HepG2 (cell line): ENCODE data around the gene SNX15. TPM values are rescaled to one million over a fixed set of nuclear protein-coding genes. Genes with fewer than 3 reads are reported as not detected.

ENCODE experiments used
- ATF7-NPFF ChIP-seq: sonication (generic); formaldehyde crosslinking; IDR thresholded peaks from 2 replicates; pipeline ENCODE4 v1.8.1; 2023; ENCODE audit warnings: mild to moderate bottlenecking, low read depth, missing genetic modification reagents, moderate library complexity
- CREB1 ChIP-seq, 2 experiments: fragments of 450-650 bp in 1 of 2; IDR thresholded peaks; 2 replicates each; pipeline ENCODE4 v1.6.1; 2016 to 2017; ENCODE audit warnings: control low read depth in 1 of 2, mild to moderate bottlenecking in 1 of 2, missing compliant biosample characterization in 1 of 2, missing genetic modification characterization in 1 of 2
- GABPA ChIP-seq, 2 experiments: IDR thresholded peaks; 2 replicates each; pipeline ENCODE4 v1.6.1; 2011 to 2016; ENCODE audit warnings: low read depth in 2 of 2, low read length in 1 of 2, missing biosample characterization in 1 of 2, missing genetic modification characterization in 1 of 2
- GFI1 ChIP-seq: sonication (generic); formaldehyde crosslinking; IDR thresholded peaks from 2 replicates; pipeline ENCODE4 v1.5.0; 2020; ENCODE audit warnings: missing genetic modification reagents, mild to moderate bottlenecking, borderline replicate concordance
- HNF4G ChIP-seq, 2 experiments: sonication (generic) in 1 of 2; formaldehyde crosslinking in 1 of 2; IDR thresholded peaks; 2 replicates each; pipeline versions ENCODE4 v1.4.0 to v1.6.1; 2011 to 2020; ENCODE audit warnings: borderline replicate concordance in 2 of 2, low read depth in 2 of 2, mild to moderate bottlenecking in 2 of 2, low read length in 1 of 2, missing genetic modification reagents in 1 of 2, moderate library complexity in 1 of 2
- IKZF4 ChIP-seq: sonication (generic); formaldehyde crosslinking; IDR thresholded peaks from 2 replicates; pipeline ENCODE4 v1.5.1; 2020; ENCODE audit warnings: borderline replicate concordance, mild to moderate bottlenecking, low read depth, missing genetic modification reagents; ENCODE audit errors: not compliant biosample characterization
- MAF1 ChIP-seq: sonication (generic); formaldehyde crosslinking; IDR thresholded peaks from 2 replicates; pipeline ENCODE4 v1.5.0; 2020; ENCODE audit warnings: missing genetic modification reagents, borderline replicate concordance
- SNAPC2 ChIP-seq: sonication (generic); formaldehyde crosslinking; IDR thresholded peaks from 2 replicates; pipeline ENCODE4 v1.8.1; 2022; ENCODE audit warnings: mild to moderate bottlenecking, missing genetic modification reagents
- ZNF577 ChIP-seq: sonication (generic); formaldehyde crosslinking; IDR thresholded peaks from 2 replicates; pipeline ENCODE4 v1.4.0; 2020; ENCODE audit warnings: mild to moderate bottlenecking, low read depth, missing genetic modification reagents, borderline replicate concordance
- ZNF670 ChIP-seq: sonication (generic); formaldehyde crosslinking; IDR thresholded peaks from 2 replicates; pipeline ENCODE4 v1.8.0; 2022; ENCODE audit warnings: mild to moderate bottlenecking, missing genetic modification reagents, borderline replicate concordance
- ZNF709 ChIP-seq: sonication (generic); formaldehyde crosslinking; IDR thresholded peaks from 2 replicates; pipeline ENCODE4 v1.5.0; 2020; ENCODE audit warnings: mild to moderate bottlenecking, missing genetic modification reagents
- polyA plus RNA-seq, 8 experiments: library from polyadenylated mRNA; depleted of rRNA in 3 of 8; stranded (reverse) in 7 of 8; unstranded in 1 of 8; fragments of >200 nt; fragmentation: Illumina TruSeq in 4 of 8; extraction: Trizol in 4 of 8; gene quantifications; 2 replicates each; pipeline versions ENCODE4 v1.2.1 to v1.2.3, GENCODE V29; 2011 to 2016; ENCODE audit warnings: low read depth in 4 of 8, missing spikeins in 1 of 8, mixed read lengths in 1 of 8; ENCODE audit not compliant: insufficient read depth in 1 of 8
- total RNA-seq, 5 experiments: library from RNA; depleted of rRNA; stranded (reverse); fragments of >200 nt; fragmentation: Illumina TruSeq; extraction: Trizol; gene quantifications; 2 replicates each; pipeline ENCODE4 v1.2.3, GENCODE V29; 2016; ENCODE audit warnings: low read depth in 1 of 5
- TF ChIP-seq, protein P1 (sequence below): sonication (generic); formaldehyde crosslinking; IDR thresholded peaks from 2 replicates; pipeline ENCODE4 v1.5.0; 2020; ENCODE audit warnings: mild to moderate bottlenecking, missing genetic modification reagents
- TF ChIP-seq, protein P2 (sequence below): sonication (generic); formaldehyde crosslinking; IDR thresholded peaks from 2 replicates; pipeline ENCODE4 v1.8.1; 2023; ENCODE audit warnings: mild to moderate bottlenecking, missing genetic modification reagents, borderline replicate concordance
- TF ChIP-seq, protein P3 (sequence below): sonication (generic); formaldehyde crosslinking; IDR thresholded peaks from 2 replicates; pipeline ENCODE4 v1.5.1; 2020; ENCODE audit warnings: mild to moderate bottlenecking, missing genetic modification reagents, moderate library complexity
- TF ChIP-seq, protein P4 (sequence below): sonication (generic); formaldehyde crosslinking; conservative IDR thresholded peaks from 2 replicates; pipeline ENCODE4 v1.8.0; 2022; ENCODE audit warnings: mild to moderate bottlenecking, moderate library complexity, missing genetic modification reagents
- TF ChIP-seq, protein P5 (sequence below): sonication (generic); formaldehyde crosslinking; IDR thresholded peaks from 2 replicates; pipeline ENCODE4 v1.5.0; 2020; ENCODE audit warnings: missing genetic modification reagents
- TF ChIP-seq, protein P6 (sequence below): sonication (generic); formaldehyde crosslinking; conservative IDR thresholded peaks from 2 replicates; pipeline ENCODE4 v1.4.0; 2020; ENCODE audit warnings: missing genetic modification reagents
- TF ChIP-seq, protein P7 (sequence below): IDR thresholded peaks from 2 replicates; pipeline ENCODE4 v1.6.1; 2016

Gene SNX15
- total and polyA plus RNA-seq, 2 of the 13 experiments (the other 11 are each of a cell fraction or from before 2014, with no cell fraction given) = 19.1 to 22.6 TPM

DNA sequence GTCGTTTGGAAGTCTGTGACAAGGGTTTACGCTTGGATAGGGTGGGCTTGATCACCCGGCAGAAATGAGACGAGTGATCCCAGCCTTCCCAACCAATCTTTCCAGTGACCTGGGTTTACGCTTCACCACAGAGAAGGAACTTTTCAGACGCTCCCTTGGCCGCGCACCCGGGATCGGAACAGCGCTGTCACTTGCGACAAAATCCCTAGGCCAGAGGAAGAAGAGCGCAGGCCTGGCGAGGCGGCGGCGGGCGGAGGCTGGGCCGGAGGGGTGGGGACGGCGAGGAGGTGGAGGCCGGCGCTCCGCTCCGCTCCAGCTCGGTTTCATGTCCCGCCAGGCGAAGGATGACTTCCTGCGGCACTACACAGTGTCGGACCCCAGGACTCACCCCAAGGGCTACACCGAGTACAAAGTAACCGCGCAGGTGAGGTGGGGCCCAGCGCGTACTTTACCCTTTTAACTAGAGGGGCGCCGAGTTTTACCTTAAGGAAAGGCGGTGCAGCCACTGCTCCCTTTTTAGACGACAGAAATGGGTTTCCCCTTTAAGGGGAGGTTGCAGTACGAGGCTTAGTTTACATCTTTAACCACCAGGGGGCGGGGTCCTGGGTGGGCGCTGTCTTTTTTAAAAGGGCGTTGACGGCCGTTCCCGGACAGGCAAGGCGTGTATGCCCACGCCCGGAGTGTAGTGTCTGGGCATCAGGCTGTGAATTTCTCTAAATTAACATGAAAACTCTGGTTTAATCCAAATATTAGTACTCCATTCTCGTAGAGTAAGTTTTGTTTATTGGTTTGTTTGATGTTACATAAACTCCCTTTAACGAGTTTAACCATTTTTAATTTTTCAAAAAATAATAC, at the start of gene SNX15 (continued):
- peak; percentile 56; the same call in 1 of the 2 replicates for TF ChIP-seq MAF1 (CRISPR knock-in tag)
- TF ChIP-seq, protein P1, sequence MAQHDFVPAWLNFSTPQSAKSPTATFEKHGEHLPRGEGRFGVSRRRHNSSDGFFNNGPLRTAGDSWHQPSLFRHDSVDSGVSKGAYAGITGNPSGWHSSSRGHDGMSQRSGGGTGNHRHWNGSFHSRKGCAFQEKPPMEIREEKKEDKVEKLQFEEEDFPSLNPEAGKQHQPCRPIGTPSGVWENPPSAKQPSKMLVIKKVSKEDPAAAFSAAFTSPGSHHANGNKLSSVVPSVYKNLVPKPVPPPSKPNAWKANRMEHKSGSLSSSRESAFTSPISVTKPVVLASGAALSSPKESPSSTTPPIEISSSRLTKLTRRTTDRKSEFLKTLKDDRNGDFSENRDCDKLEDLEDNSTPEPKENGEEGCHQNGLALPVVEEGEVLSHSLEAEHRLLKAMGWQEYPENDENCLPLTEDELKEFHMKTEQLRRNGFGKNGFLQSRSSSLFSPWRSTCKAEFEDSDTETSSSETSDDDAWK (CRISPR knock-in tag) = no peak
- TF ChIP-seq, protein P2, sequence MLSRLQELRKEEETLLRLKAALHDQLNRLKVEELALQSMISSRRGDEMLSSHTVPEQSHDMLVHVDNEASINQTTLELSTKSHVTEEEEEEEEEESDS (CRISPR knock-in tag) = peak; percentile 75; the same call in 1 of the 2 replicates
- TF ChIP-seq HNF4G (IDR thresholded peaks at IDR 0.05; ENCODE audit: borderline replicate concordance, low read depth, low read length) = peak; percentile 24; the same call in 1 of the 2 replicates
- TF ChIP-seq HNF4G (CRISPR knock-in tag; IDR thresholded peaks at IDR 0.05; ENCODE audit: borderline replicate concordance, low read depth) = peak; percentile 71; the same call in 1 of the 2 replicates
- no peak for TF ChIP-seq IKZF4 (CRISPR knock-in tag)
- no peak; the same call in 1 of the 2 replicates for TF ChIP-seq CREB1 (IDR thresholded peaks at IDR 0.05)
- TF ChIP-seq CREB1 (CRISPR knock-in tag; IDR thresholded peaks at IDR 0.05) = peak; percentile 38; the same call in 1 of the 2 replicates
- TF ChIP-seq, protein P3, sequence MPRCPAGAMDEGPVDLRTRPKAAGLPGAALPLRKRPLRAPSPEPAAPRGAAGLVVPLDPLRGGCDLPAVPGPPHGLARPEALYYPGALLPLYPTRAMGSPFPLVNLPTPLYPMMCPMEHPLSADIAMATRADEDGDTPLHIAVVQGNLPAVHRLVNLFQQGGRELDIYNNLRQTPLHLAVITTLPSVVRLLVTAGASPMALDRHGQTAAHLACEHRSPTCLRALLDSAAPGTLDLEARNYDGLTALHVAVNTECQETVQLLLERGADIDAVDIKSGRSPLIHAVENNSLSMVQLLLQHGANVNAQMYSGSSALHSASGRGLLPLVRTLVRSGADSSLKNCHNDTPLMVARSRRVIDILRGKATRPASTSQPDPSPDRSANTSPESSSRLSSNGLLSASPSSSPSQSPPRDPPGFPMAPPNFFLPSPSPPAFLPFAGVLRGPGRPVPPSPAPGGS = peak; percentile 58; the same call in 1 of the 2 replicates
- TF ChIP-seq, protein P4, sequence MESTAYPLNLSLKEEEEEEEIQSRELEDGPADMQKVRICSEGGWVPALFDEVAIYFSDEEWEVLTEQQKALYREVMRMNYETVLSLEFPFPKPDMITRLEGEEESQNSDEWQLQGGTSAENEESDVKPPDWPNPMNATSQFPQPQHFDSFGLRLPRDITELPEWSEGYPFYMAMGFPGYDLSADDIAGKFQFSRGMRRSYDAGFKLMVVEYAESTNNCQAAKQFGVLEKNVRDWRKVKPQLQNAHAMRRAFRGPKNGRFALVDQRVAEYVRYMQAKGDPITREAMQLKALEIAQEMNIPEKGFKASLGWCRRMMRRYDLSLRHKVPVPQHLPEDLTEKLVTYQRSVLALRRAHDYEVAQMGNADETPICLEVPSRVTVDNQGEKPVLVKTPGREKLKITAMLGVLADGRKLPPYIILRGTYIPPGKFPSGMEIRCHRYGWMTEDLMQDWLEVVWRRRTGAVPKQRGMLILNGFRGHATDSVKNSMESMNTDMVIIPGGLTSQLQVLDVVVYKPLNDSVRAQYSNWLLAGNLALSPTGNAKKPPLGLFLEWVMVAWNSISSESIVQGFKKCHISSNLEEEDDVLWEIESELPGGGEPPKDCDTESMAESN (CRISPR knock-in tag) = peak; percentile 75; the same call in 1 of the 2 replicates
- no peak for TF ChIP-seq ZNF709 (CRISPR knock-in tag)
- no peak for TF ChIP-seq GABPA (IDR thresholded peaks at IDR 0.05; ENCODE audit: low read depth, low read length)
- TF ChIP-seq GABPA (CRISPR knock-in tag; IDR thresholded peaks at IDR 0.05; ENCODE audit: low read depth) = peak; percentile 61; the same call in 1 of the 2 replicates
- TF ChIP-seq SNAPC2 (CRISPR knock-in tag) = 0 out of 2 replicates have a peak, but pooled peaks have one; percentile 56
- TF ChIP-seq ZNF577 = no peak
- TF ChIP-seq, protein P5, sequence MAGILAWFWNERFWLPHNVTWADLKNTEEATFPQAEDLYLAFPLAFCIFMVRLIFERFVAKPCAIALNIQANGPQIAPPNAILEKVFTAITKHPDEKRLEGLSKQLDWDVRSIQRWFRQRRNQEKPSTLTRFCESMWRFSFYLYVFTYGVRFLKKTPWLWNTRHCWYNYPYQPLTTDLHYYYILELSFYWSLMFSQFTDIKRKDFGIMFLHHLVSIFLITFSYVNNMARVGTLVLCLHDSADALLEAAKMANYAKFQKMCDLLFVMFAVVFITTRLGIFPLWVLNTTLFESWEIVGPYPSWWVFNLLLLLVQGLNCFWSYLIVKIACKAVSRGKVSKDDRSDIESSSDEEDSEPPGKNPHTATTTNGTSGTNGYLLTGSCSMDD = no peak
- TF ChIP-seq GFI1 = no peak
- TF ChIP-seq, protein P6, sequence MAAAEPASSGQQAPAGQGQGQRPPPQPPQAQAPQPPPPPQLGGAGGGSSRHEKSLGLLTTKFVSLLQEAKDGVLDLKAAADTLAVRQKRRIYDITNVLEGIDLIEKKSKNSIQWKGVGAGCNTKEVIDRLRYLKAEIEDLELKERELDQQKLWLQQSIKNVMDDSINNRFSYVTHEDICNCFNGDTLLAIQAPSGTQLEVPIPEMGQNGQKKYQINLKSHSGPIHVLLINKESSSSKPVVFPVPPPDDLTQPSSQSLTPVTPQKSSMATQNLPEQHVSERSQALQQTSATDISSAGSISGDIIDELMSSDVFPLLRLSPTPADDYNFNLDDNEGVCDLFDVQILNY (CRISPR knock-in tag) = peak; percentile 28; the same call in 1 of the 2 replicates
- 0 out of 2 replicates have a peak, but pooled peaks have one; percentile 44 for TF ChIP-seq ZNF670 (CRISPR knock-in tag)
- TF ChIP-seq, protein P7, sequence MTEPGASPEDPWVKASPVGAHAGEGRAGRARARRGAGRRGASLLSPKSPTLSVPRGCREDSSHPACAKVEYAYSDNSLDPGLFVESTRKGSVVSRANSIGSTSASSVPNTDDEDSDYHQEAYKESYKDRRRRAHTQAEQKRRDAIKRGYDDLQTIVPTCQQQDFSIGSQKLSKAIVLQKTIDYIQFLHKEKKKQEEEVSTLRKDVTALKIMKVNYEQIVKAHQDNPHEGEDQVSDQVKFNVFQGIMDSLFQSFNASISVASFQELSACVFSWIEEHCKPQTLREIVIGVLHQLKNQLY (CRISPR knock-in tag) = 0 out of 2 replicates have a peak, but pooled peaks have one; percentile 6
- peak; percentile 48; the same call in 1 of the 2 replicates for TF ChIP-seq ATF7-NPFF (CRISPR knock-in tag)
